ENCODE results near the gene MYH3. TPM values are rescaled to one million over a fixed set of nuclear protein-coding genes. Genes with fewer than 3 reads are reported as not detected.

Gene MYH3
- polyA plus RNA-seq, 1 donor from 2014 or later = 0.74 TPM

DNA sequence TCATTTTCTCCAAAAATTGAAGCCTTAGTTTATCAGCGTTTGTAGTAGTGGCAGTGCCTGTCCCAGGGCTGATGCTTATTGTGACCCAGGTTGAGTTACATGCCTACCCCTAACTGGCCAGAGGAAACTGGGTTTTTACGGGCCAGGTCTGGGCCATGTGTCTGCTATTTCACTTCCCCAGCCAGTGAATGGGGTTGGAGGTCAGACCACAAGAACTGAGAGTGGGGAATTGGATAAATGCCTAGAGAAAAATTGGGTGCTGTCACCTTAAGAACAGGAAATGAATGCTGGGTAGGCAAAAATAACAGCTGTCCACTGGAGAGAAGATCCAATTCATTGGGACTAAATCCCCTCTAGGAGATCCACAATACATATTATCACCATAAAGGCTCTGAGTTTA, 45.5 kb upstream of the MYH3 start:
- no peak overlapping the region for H2AFZ ChIP-seq (ENCODE audit: low read depth, low read length)
- H4K20me1 ChIP-seq (ENCODE audit: insufficient read depth) = no peaks in the 10 kb centered on the region
- no peaks in the 10 kb centered on the region for H3K36me3 ChIP-seq (ENCODE audit: insufficient read depth, low read length)
- H3F3A ChIP-seq (ENCODE audit: insufficient read depth, low read length, poor library complexity, severe bottlenecking) = no peaks in the 10 kb centered on the region
- no peaks in the 10 kb centered on the region for H3K9me3 ChIP-seq (ENCODE audit: low read length)
- H3K27me3 ChIP-seq (ENCODE audit: insufficient read depth, low read depth, low read length) = no peaks in the 10 kb centered on the region
- H3K9me2 ChIP-seq (ENCODE audit: insufficient read depth, low read length) = no peaks in the 10 kb centered on the region
- peaks cover 17% of the 10 kb centered on the region for H3K79me2 ChIP-seq (replicated peaks; ENCODE audit: insufficient read depth, low read length)
- H3K4me3 ChIP-seq (ENCODE audit: low read length) = no peak overlapping the region
- H3K9ac ChIP-seq (ENCODE audit: low read length) = no peak overlapping the region
- TF ChIP-seq TAF1 (IDR thresholded peaks at IDR 0.05; ENCODE audit: low read depth) (no peak), POLR2AphosphoS5 (IDR thresholded peaks at IDR 0.05) (no peak), EZH2 (IDR thresholded peaks at IDR 0.05; ENCODE audit: borderline replicate concordance, insufficient read depth, low read length, poor library complexity, severe bottlenecking) (no peak), RAD21 (conservative IDR thresholded peaks at IDR 0.05) (no peak), SMC3 (conservative IDR thresholded peaks at IDR 0.05; ENCODE audit: poor library complexity) (no peak), EP300 (conservative IDR thresholded peaks at IDR 0.05; ENCODE audit: poor library complexity, severe bottlenecking) (no peak), MXI1 (conservative IDR thresholded peaks at IDR 0.05; ENCODE audit: poor library complexity, severe bottlenecking) (no peak)
- TF ChIP-seq, protein P1, sequence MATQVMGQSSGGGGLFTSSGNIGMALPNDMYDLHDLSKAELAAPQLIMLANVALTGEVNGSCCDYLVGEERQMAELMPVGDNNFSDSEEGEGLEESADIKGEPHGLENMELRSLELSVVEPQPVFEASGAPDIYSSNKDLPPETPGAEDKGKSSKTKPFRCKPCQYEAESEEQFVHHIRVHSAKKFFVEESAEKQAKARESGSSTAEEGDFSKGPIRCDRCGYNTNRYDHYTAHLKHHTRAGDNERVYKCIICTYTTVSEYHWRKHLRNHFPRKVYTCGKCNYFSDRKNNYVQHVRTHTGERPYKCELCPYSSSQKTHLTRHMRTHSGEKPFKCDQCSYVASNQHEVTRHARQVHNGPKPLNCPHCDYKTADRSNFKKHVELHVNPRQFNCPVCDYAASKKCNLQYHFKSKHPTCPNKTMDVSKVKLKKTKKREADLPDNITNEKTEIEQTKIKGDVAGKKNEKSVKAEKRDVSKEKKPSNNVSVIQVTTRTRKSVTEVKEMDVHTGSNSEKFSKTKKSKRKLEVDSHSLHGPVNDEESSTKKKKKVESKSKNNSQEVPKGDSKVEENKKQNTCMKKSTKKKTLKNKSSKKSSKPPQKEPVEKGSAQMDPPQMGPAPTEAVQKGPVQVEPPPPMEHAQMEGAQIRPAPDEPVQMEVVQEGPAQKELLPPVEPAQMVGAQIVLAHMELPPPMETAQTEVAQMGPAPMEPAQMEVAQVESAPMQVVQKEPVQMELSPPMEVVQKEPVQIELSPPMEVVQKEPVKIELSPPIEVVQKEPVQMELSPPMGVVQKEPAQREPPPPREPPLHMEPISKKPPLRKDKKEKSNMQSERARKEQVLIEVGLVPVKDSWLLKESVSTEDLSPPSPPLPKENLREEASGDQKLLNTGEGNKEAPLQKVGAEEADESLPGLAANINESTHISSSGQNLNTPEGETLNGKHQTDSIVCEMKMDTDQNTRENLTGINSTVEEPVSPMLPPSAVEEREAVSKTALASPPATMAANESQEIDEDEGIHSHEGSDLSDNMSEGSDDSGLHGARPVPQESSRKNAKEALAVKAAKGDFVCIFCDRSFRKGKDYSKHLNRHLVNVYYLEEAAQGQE (IDR thresholded peaks at IDR 0.05; ENCODE audit: borderline replicate concordance) = no peak
- TF ChIP-seq, protein P2, sequence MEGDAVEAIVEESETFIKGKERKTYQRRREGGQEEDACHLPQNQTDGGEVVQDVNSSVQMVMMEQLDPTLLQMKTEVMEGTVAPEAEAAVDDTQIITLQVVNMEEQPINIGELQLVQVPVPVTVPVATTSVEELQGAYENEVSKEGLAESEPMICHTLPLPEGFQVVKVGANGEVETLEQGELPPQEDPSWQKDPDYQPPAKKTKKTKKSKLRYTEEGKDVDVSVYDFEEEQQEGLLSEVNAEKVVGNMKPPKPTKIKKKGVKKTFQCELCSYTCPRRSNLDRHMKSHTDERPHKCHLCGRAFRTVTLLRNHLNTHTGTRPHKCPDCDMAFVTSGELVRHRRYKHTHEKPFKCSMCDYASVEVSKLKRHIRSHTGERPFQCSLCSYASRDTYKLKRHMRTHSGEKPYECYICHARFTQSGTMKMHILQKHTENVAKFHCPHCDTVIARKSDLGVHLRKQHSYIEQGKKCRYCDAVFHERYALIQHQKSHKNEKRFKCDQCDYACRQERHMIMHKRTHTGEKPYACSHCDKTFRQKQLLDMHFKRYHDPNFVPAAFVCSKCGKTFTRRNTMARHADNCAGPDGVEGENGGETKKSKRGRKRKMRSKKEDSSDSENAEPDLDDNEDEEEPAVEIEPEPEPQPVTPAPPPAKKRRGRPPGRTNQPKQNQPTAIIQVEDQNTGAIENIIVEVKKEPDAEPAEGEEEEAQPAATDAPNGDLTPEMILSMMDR (IDR thresholded peaks at IDR 0.05; ENCODE audit: poor library complexity, severe bottlenecking) = no peak
- no peak overlapping the region for H3K27ac ChIP-seq (ENCODE audit: low read length)
- H3K4me2 ChIP-seq (ENCODE audit: low read length) = no peak overlapping the region

DNA sequence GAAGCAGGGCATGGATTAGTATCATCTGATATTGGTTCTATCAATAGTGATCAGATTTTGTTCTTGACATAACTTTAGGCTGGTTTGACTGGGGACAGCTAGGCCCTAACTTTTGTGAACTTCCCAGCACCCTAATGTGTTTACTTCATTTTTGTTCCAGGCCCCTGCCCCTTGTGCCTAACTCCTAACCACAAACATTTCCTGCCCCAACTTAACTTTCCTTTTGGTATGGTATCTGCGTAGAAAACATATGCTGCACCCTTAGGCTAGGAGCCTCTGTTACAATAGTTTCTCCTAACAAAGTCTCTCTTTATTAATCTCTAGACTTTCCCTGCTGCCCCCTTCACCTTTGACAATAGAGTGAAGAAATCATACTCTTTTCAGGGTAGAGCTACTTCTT, 42.7 kb upstream of the MYH3 start:
- no peaks in the 10 kb centered on the region for H3K9me2 ChIP-seq (ENCODE audit: insufficient read depth, low read length)
- H3K4me2 ChIP-seq (ENCODE audit: low read length) = no peak overlapping the region
- no peaks in the 10 kb centered on the region for H3K36me3 ChIP-seq (ENCODE audit: insufficient read depth, low read length)
- H3K9me3 ChIP-seq (ENCODE audit: low read length) = no peaks in the 10 kb centered on the region
- TF ChIP-seq, protein P2 (IDR thresholded peaks at IDR 0.05; ENCODE audit: poor library complexity, severe bottlenecking) = no peak
- TF ChIP-seq SMC3 (conservative IDR thresholded peaks at IDR 0.05; ENCODE audit: poor library complexity) (no peak), TAF1 (IDR thresholded peaks at IDR 0.05; ENCODE audit: low read depth) (no peak), RAD21 (conservative IDR thresholded peaks at IDR 0.05) (no peak), EP300 (conservative IDR thresholded peaks at IDR 0.05; ENCODE audit: poor library complexity, severe bottlenecking) (no peak), MXI1 (conservative IDR thresholded peaks at IDR 0.05; ENCODE audit: poor library complexity, severe bottlenecking) (no peak), EZH2 (IDR thresholded peaks at IDR 0.05; ENCODE audit: borderline replicate concordance, insufficient read depth, low read length, poor library complexity, severe bottlenecking) (no peak), POLR2AphosphoS5 (IDR thresholded peaks at IDR 0.05) (no peak)
- TF ChIP-seq, protein P1 (IDR thresholded peaks at IDR 0.05; ENCODE audit: borderline replicate concordance) = no peak
- H4K20me1 ChIP-seq (ENCODE audit: insufficient read depth) = no peaks in the 10 kb centered on the region
- no peaks in the 10 kb centered on the region for H3F3A ChIP-seq (ENCODE audit: insufficient read depth, low read length, poor library complexity, severe bottlenecking)
- peaks cover 33% of the 10 kb centered on the region for H3K79me2 ChIP-seq (replicated peaks; ENCODE audit: insufficient read depth, low read length)
- H3K4me3 ChIP-seq (ENCODE audit: low read length) = no peak overlapping the region
- no peaks in the 10 kb centered on the region for H3K27me3 ChIP-seq (ENCODE audit: insufficient read depth, low read depth, low read length)
- no peak overlapping the region for H2AFZ ChIP-seq (ENCODE audit: low read depth, low read length)
- no peak overlapping the region for H3K27ac ChIP-seq (ENCODE audit: low read length)
- H3K9ac ChIP-seq (ENCODE audit: low read length) = no peak overlapping the region

Data from neural cell (in vitro differentiated cells).